HG02840 (cell line): Measurements from ENCODE around the gene HIC2.
"Not testable (repeated sequence)": the region's sequence is repeated elsewhere in the genome, so short reads cannot be mapped to it uniquely, and the experiment has no call there.

Source experiments
- ATAC-seq: cut with Tn5 transposase; IDR thresholded peaks from one replicate; pipeline ENCODE4 v1.9.1; 2021; ENCODE audit warnings: mild to moderate bottlenecking, moderate library complexity, moderate number of reproducible peaks; ENCODE audit not compliant: unreplicated experiment, low FRiP score

Gene HIC2

DNA sequence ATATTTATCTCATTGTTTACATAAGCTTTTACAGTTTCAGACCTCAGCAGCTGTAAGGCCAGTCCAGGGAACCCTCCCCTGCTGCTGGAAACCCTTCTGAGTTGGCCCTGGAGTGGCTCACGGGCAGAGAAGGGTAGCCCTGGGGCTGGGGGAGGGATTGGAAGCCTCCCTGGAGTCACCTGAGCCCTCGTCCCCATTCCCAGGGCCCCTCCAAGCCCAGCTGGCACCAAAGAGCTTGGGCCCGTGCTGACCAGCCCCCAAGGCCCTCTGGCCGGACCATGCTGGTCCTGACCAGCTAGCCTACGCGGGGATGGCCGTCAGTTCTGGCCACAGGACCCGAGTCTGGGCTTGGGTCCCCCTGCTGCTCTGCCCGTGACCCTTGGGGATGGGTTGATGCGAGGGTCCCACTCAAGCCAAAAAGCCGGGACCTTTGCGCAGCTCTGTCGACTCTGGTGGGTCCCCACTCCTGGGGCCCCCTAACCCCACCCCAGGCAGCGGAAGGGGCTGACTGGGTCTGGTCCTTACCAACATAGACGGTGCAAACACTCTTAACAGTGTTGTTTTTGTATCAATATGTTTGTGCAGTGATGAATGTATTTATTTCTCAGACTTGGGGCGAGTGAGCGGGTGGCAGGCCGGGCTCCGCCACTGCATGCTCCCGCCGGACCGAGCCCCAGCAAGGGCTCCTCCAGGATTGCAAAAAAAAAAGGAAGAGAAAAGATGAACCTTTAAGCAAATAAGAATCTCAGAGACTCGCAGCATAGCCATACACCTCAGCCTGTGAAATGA lies 32.6 kb downstream of the HIC2 start:
- no peak for ATAC-seq

- no peak for ATAC-seq
Measured at GRCh38 chr22:21450320-21450831, 33.2 kb downstream of the HIC2 start.

GRCh38 chr22:21450858-21451353 lies 33.7 kb downstream of the HIC2 start:
- ATAC-seq = no peak

GRCh38 chr22:21451545-21452520 lies 34.7 kb downstream of the HIC2 start:
- no peak for ATAC-seq

DNA sequence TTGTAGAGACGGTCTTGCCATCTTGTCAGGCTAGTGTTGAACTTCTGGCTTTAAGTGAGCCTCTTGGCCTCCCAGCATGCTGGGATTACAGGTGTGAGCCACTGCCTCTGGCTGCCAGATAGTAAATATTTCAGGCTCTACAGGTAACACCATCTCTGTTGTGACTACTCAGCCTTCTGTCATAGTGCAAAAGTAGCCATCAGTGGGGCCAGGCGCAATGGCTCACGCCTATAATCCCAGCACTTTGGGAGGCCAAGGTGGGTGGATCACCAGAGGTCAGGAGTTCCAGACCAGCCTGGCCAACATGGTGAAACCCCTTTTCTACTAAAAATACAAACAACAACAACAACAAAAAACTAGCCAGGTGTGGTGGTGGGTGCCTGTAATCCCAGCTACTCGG lies 35.5 kb downstream of the HIC2 start:
- not testable (repeated sequence) for ATAC-seq

DNA sequence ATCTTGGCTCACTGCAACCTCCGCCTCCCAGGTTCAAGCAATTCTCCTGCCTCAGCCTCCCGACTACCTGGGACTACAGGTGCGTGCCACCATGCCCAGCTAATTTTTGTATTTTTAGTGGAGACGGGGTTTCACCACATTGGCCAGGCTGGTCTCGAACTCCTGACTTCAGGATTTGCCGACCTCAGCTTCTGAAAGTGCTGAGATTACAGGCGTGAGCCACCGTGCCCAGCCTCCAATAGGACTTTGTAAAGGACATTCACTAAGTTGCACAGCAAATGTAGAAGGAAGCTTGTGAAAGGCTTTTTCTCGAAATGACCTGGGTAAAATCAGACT lies 37.8 kb downstream of the HIC2 start:
- ATAC-seq = not testable (repeated sequence)

DNA sequence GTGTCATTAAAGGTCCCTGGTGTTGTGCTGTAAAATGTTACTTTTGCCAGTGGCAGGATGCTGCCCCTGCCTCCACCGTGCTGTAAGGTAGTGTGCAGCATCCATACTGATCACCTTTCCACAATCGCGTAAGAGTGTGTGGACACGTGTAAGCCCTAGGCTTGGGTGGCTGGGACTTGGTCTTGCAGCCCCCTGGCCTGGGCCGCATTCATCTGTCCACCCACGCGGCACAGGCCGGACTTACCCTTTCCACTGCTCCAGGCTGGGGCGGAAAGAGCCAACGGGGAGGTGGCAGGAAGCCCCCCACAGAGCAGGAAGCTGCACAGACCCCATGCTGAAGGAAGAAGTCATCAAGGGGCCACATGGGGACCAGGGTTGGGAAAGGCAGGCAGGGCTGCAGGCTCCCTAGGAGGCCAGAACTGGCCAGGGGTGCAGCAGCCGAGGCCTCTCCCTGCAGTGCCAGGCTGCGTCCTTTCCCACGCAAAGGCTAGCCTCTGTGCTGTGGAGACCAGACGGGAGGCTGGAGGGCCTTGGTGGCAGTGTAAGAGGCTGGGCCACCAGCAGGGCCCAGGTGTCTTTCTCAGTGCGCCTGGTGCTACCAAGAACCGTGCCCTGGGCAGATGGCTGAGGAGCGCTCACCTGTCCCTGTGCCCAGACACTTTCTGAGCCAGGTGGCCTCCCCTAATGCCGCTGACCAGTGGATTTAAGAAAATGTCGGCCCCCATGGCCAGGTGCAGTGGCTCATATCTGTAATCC lies 38.3 kb downstream of the HIC2 start:
- ATAC-seq = no peak

- ATAC-seq = no peak
Measured at GRCh38 chr22:21457023-21457787, 40.0 kb downstream of the HIC2 start.

DNA sequence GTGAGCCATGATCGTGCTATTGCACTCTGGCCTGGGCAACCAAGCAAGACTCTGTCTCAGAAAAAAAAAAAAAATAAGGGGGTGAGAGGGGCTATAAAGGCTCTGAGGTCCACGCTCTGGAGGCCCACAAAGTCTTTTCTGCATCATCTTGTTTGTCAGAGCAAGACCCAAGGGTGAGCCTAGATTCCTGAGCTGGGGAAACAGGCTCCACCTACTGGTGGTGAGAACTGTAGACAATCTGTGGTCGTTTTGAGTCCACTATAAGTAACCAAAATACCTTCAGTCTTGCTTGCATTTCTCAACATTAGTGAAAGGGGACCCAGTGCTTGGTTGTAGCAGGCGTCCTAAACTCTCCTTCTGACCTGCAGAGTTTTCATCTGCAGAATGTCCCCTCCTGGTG lies 45.5 kb downstream of the HIC2 start:
- not testable (repeated sequence) for ATAC-seq

DNA sequence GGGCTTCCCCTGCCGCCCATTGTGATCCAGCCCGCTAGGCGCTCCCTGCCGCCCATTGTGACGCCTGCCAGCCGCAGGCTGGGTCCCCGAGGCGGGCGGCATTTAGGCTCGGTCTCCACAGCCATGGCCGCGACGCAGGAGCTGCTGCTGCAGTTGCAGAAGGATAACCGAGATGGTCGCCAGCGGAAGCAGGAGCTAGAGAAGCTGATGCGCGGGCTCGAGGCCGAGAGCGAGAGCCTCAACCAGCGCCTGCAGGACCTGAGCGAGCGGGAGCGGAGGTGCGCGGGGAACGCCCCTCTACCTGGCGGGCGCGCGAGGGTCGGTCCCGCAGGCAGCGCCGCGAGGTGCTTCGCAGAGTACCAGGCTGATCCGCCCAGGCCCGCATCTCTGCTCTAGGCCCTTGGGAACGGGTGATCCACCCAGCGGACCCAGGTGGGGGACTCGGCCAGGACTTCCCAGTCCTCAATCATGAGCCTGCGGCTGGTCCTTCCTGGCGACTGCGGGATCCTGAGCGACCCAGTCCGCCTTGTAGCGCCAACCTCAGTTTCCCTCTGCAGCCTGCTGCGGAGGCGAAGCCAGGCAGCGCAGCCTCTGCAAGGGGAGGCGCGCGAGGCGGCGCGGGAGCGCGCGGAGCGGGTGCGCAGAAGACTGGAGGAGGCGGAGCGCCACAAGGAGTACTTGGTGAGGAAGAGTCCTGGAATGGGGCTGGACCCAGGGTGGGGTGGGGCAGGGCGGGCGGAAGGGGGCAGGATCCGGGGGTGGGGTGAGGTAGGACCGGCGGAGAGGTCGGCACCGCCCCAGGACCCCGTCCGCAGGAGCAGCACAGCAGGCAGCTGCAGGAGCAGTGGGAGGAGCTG lies 50.4 kb downstream of the HIC2 start, which contains the start of gene TMEM191C:
TMEM191C (plus strand) TSS at position 51 of the 857 bp plus-strand sequence; CDS start at position 124, 73 bp downstream.
- not testable (repeated sequence) for ATAC-seq

DNA sequence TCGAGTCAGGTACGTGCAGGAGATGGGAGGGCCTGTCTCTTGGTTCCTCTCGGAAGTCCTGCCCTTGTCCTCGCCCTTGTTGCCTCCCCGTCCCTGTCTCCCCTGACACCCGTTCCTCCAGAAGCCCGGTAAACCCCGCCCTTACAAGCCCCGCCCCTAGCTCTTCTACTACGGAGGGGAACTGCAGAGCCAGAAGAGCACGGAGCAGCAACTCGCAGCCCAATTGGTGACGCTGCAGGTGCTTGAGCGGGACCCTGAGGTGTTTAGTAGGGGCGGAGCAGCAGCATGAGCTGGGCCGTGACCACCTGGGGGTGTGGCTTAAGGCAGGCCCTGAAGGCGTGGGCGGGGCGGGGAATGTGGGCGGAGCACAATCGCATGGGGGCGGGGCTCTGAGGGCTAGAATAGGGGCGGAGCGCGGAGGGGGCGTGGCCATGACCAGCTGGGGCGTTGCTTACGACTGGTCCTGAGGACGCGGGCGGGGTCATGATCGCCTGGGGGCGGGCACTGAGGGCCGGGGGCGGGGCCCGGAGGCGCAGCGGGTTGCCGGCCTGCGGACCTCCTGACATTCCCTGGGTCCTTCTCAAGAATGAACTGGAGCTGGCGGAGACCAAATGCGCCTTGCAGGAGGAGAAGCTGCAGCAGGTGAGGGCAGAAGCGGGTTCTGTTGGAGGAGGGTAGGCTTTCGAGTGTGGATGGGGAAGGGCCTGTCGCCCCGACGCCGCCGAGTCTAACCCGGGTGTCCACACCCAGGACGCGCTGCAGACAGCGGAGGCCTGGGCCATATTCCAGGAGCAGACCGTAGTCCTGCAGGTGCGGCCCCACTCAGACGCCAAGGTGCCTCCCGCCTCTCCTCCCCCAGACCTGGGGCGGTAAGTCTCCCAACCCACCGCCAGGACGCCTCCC lies 51.3 kb downstream of the HIC2 start:
- ATAC-seq = peak; percentile 87

DNA sequence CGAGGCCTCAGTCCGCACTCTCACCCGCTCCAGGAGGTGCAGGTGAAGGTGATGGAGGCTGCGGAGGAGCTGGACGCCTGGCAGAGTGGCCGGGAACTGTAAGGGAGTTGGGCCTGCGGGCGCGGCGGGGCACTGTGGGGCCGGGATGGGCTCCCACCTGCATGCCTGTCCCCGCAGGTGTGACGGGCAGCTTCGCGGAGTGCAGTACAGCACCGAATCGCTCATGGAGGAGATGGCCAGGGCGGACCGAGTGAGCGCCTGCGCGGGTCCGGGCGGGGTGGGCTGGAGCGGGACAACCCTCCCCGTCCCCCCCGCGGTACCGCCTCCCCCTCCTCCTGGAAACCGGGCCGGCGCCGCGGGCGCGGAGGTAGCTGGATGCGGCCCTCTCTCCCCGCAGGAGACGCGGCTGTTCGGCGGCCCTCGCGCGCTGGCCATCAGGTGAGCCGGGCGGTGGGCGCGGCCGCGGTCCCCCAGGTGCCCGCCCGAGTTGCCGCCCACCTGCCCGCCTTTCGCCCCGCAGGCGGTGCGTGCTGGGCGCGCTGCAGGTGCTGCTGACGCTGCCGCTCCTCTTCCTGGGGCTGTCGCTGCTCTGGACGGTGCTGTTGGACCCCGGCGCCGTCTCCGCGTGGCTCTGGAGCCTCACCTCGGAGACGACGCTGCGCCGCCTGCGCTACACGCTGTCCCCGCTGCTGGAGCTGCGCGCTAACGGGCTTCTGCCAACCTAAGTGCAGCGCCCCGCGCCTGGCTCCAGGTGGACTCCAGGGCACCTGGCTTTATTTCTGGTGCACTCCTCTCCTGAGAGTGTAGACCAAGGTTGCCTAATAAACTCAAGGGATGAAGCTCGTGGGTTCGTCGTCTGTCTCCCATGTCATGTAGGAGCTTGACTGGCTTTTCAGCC lies 52.2 kb downstream of the HIC2 start:
- not testable (repeated sequence) for ATAC-seq

- not testable (repeated sequence) for ATAC-seq
Measured at GRCh38 chr22:21472984-21473383, 55.8 kb downstream of the HIC2 start.

DNA sequence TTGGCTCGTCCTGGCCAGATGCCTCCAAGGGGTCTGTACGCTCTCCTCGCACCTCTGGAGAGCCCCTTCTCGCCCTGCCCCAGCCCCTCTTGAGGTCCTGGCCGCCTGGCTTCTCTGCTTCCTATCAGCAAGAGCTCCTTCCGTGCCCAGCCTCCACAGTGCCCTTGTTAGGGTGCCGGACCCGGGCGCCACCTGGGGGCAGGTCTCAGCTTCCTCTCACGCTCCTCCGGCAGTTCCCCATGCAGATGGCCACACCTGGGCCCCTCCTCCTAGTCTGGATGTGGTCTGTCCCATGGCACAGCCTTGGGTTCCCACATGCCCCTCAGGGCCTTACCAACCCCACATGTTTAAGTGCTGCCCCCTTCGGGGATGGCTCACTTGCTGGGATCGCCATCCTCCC lies 56.5 kb downstream of the HIC2 start:
- ATAC-seq = not testable (repeated sequence)

GRCh38 chr22:21484039-21484438 lies 66.9 kb downstream of the HIC2 start:
- ATAC-seq = not testable (repeated sequence)

- not testable (repeated sequence) for ATAC-seq
Measured at GRCh38 chr22:21487723-21488122, 70.6 kb downstream of the HIC2 start.
